SK-N-MC (cell line): ENCODE measurements around the gene SASH1.

Source experiments
- EZH2 ChIP-seq: fragments of 200-600 bp; sonication (generic); IDR thresholded peaks from one replicate; pipeline ENCODE4 v1.6.1; 2017; ENCODE audit warnings: antibody characterized with exemption
- POLR2AphosphoS5 ChIP-seq: IDR thresholded peaks from 2 replicates; pipeline ENCODE4 v1.6.1; 2012; ENCODE audit warnings: mild to moderate bottlenecking, low read depth, low read length, borderline replicate concordance

GRCh38 chr6:148563066-148563465 is 220.4 kb downstream of the SASH1 start:
- TF ChIP-seq EZH2 (no peak), POLR2AphosphoS5 (no peak)
